ENCODE results near the gene MBD3. TPM values are rescaled to one million over a fixed set of nuclear protein-coding genes. Genes with fewer than 3 reads are reported as not detected.
"Not testable (repeated sequence)": the region's sequence is repeated elsewhere in the genome, so short reads cannot be mapped to it uniquely, and the experiment has no call there.

Gene MBD3
- total and polyA plus RNA-seq, 2 experiments from 2014 or later = 66.6 to 84.5 TPM

GRCh38 chr19:1551068-1552040 is 41.3 kb downstream of the MBD3 start:
- no peaks in the 10 kb centered on the region for H3K4me1 ChIP-seq (ENCODE audit: insufficient read depth)
- no peaks in the 10 kb centered on the region for H3K79me2 ChIP-seq
- WGBS (ENCODE audit: low lambda C conversion rate, missing lambda C conversion rate) = 91% methylated on average over 17 of the region's 17 CpGs
- DNase-seq (ENCODE audit: low spot score) = no peak
- H3K27ac ChIP-seq = no peak overlapping the region
- TF ChIP-seq CTCF (IDR thresholded peaks at IDR 0.05; ENCODE audit: poor library complexity) (no peak), EZH2phosphoT487 (IDR thresholded peaks at IDR 0.05; ENCODE audit: low read depth, severe bottlenecking, unreplicated experiment) (no peak), EZH2 (IDR thresholded peaks at IDR 0.05; ENCODE audit: borderline replicate concordance) (no peak)
- H4K20me1 ChIP-seq (ENCODE audit: insufficient read depth, poor library complexity, severe bottlenecking) = peaks cover 8% of the 10 kb centered on the region
- H3K27me3 ChIP-seq = no peaks in the 10 kb centered on the region
- no peaks in the 10 kb centered on the region for H3K9me2 ChIP-seq (replicated peaks; ENCODE audit: insufficient read depth)
- H3K4me3 ChIP-seq = no peak overlapping the region
- H2AFZ ChIP-seq = no peak overlapping the region
- H3K36me3 ChIP-seq (replicated peaks; ENCODE audit: insufficient read depth, low read depth) = no peaks in the 10 kb centered on the region
- H3K9me3 ChIP-seq (ENCODE audit: low read depth) = no peaks in the 10 kb centered on the region
- H3K4me2 ChIP-seq = no peak overlapping the region

GRCh38 chr19:1549332-1549945 is 43.2 kb downstream of the MBD3 start:
- Histone ChIP-seq H3K4me1 (ENCODE audit: insufficient read depth) (no peaks in the 10 kb centered on the region), H3K27ac (no peak overlapping the region), H3K9me3 (ENCODE audit: low read depth) (no peaks in the 10 kb centered on the region), H3K4me3 (no peak overlapping the region), H2AFZ (no peak overlapping the region), H3K27me3 (no peaks in the 10 kb centered on the region), H3K36me3 (replicated peaks; ENCODE audit: insufficient read depth, low read depth) (no peaks in the 10 kb centered on the region), H3K4me2 (no peak overlapping the region), H4K20me1 (ENCODE audit: insufficient read depth, poor library complexity, severe bottlenecking) (peaks cover 6% of the 10 kb centered on the region), H3K9me2 (replicated peaks; ENCODE audit: insufficient read depth) (no peaks in the 10 kb centered on the region), H3K79me2 (no peaks in the 10 kb centered on the region)
- DNase-seq (ENCODE audit: low spot score) = no peak
- no peak for TF ChIP-seq CTCF (IDR thresholded peaks at IDR 0.05; ENCODE audit: poor library complexity)
- TF ChIP-seq EZH2phosphoT487 (IDR thresholded peaks at IDR 0.05; ENCODE audit: low read depth, severe bottlenecking, unreplicated experiment) = no peak
- no peak for TF ChIP-seq EZH2 (IDR thresholded peaks at IDR 0.05; ENCODE audit: borderline replicate concordance)
- WGBS (ENCODE audit: low lambda C conversion rate, missing lambda C conversion rate) = 96% methylated on average over 3 of the region's 4 CpGs

GRCh38 chr19:1540365-1540925 is 52.2 kb downstream of the MBD3 start:
- Histone ChIP-seq H3K9me2 (replicated peaks; ENCODE audit: insufficient read depth) (no peaks in the 10 kb centered on the region), H3K4me2 (no peak overlapping the region), H3K4me1 (ENCODE audit: insufficient read depth) (peaks cover 9% of the 10 kb centered on the region), H3K27ac (no peak overlapping the region), H3K36me3 (replicated peaks; ENCODE audit: insufficient read depth, low read depth) (no peaks in the 10 kb centered on the region), H2AFZ (no peak overlapping the region), H3K27me3 (no peaks in the 10 kb centered on the region), H3K9me3 (ENCODE audit: low read depth) (no peaks in the 10 kb centered on the region), H3K79me2 (no peaks in the 10 kb centered on the region), H3K4me3 (no peak overlapping the region), H4K20me1 (ENCODE audit: insufficient read depth, poor library complexity, severe bottlenecking) (no peaks in the 10 kb centered on the region)
- WGBS (ENCODE audit: low lambda C conversion rate, missing lambda C conversion rate) = 56% methylated on average over 17 of the region's 17 CpGs
- no peak for DNase-seq (ENCODE audit: low spot score)
- no peak for TF ChIP-seq EZH2 (IDR thresholded peaks at IDR 0.05; ENCODE audit: borderline replicate concordance)
- no peak for TF ChIP-seq CTCF (IDR thresholded peaks at IDR 0.05; ENCODE audit: poor library complexity)
- TF ChIP-seq EZH2phosphoT487 (IDR thresholded peaks at IDR 0.05; ENCODE audit: low read depth, severe bottlenecking, unreplicated experiment) = no peak

- H3K27me3 ChIP-seq; H4K20me1 ChIP-seq (ENCODE audit: insufficient read depth, poor library complexity, severe bottlenecking); H2AFZ ChIP-seq; H3K27ac ChIP-seq; H3K4me1 ChIP-seq (ENCODE audit: insufficient read depth); H3K9me3 ChIP-seq (ENCODE audit: low read depth); H3K79me2 ChIP-seq; H3K9me2 ChIP-seq (replicated peaks; ENCODE audit: insufficient read depth); H3K36me3 ChIP-seq (replicated peaks; ENCODE audit: insufficient read depth, low read depth); H3K4me2 ChIP-seq; DNase-seq (ENCODE audit: low spot score); H3K4me3 ChIP-seq: not testable (repeated sequence)
- 98% methylated on average over 11 of the region's 11 CpGs for WGBS (ENCODE audit: low lambda C conversion rate, missing lambda C conversion rate)
These were observed 52.9 kb downstream of the MBD3 start for GRCh38 chr19:1539749-1540148.
